DLD1 (cell line): ENCODE measurements around the gene IL21R.

ENCODE experiments used
- in situ Hi-C: cut with HindIII; loops from 2 replicates; pipeline ENCODE4 v1.10.0; 2017; ENCODE audit warnings: low sequenced_read_pairs

IL21R gene

DNA sequence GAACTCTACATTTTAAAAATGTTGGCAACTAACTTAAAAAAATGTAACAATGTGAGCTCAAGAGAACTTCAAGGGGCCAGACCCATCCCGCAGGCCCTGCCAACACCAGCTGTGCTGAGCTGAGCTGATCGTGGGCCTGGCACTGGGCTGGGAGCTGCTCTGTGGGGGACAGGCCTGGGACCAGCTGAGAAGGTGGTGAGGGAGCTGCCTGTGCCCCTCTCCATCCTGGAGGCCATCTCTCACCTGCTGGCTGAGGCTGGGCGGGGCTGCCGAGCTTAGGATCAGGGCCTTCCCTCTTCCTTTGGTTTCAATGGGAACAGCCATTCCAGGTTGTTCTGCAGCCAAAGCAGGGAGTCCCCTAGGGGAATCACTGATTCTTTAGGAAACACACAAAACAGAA lies 58.2 kb downstream of the IL21R start:
- in situ Hi-C loops = no loop called here

DNA sequence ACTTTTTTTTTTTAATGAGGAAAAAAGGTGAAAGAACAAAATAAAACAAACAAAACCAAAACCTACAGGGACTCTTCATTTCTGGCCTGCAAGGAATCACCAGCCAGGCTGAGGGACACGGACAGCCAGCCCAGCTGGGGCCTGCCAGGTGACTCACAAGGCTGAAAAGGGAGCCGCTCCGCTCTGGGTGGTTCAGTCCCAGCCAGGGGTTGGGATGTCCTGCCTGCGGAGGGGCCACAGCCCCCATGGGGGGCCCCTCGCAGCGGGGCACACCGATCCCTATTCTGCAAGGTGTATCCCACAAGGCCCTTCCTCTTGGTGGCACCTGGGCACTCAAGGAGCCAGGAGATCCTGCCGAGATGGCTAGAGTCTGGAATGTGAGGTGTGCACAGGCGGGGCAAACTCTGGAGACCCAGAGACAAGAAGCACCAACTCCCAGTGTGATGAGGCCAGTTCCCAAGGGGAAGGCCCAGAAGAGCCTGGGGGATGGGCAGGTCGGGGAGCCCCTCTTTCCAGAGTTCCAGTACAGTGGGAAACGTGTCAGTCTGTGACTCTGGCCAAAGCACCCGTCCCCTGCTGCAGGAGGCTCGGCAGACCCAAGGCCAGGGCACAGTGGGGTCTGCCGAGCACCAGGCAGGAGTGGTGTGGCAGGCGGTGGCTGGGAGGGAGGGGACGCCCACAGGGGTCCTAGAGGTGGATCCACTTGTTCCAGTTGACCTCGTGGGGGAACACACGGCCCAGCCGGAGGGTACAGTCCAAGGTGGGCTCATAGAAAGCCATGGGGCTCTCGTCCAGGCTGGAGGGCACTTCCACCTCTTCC lies 58.9 kb downstream of the IL21R start:
- in situ Hi-C loops = no loop called here

GRCh38 chr16:27461483-27462171 lies 59.7 kb downstream of the IL21R start:
- in situ Hi-C loops = no loop called here

GRCh38 chr16:27462200-27462845 lies 60.3 kb downstream of the IL21R start:
- in situ Hi-C loops = no loop called here

GRCh38 chr16:27462846-27463682 lies 61.1 kb downstream of the IL21R start:
- in situ Hi-C loops = no loop called here

DNA sequence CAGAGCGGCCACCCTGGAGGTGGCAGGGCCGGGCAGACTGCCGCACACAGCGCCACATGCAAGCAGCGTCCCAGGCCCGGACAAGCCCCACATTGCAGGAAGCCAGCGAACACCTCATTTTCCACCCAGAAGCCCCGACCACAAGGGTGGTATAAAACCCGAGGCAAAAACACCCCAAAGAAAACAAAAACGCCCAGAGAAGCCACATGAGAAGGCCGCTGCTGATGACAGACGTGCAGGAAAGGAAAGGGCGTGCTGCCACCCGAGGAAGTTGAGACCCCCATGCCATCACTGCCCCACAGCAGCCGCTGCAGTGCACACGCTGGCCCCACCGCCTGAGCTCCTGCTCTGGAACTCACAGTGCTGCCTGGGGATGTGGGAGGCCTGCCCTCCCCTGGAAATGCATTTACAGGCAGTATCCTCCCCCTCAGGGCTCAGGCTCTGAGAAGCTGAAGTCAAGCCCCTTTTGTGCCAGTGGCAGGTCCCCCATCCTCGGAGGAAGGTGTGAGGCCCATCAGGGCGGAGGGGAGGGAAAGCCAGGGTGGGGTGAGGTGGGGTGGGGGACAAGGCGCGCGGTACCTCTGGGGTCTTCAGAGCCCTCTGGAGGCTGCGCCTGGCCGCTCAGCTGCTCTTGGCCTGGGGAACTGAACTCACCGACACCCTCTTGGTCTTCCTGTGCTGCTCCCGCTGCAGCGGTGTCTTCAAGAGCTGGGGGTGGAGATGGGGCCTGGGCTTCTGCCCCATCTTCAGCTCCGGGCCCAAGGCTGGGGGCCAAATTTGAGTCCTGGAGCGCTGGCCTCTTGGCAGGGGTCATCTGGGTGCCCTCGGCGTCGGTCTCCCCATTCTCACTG lies 62.0 kb downstream of the IL21R start:
- in situ Hi-C loops = no loop called here

DNA sequence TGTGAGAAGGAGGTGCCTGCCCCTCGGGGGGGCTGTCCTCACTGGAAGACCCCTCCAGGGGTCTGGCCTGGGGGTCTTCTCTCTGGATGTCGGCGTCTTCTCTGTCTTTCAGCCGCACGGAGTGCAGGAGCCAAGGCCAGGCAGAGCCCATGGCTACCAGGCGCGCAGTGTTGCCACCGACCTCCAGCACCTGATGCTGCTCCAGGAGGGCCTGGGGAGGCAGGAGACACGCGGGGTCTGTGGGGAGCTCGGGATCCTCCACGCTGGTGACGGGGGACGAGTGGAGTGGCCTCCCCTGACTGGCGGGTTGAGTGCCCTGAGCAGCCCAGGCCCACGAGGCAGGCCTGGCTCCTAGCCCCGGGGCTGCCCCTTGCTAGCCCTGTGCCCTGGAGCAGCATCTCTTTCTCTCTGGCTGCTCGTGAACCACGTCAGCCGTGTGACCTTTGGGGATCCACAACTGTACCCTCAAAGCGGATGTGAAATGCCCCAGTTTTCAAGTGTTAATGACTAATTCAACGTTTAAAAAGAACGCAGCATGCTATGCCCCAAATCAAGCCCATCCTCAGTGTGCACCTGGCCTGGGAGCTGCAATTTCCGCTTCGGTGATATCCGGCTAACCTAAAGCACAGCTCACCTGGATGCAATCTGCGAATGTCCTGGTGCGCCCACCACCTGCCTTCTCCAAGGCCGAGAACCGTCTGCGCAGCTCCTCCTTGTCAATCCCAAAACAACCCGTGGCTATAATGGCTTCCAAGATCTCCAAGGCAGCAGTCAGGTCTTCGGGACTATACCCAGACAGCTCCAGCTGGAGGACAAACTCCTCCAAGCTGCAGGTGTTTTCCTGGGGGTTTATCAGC lies 62.9 kb downstream of the IL21R start:
- in situ Hi-C loops = no loop called here

DNA sequence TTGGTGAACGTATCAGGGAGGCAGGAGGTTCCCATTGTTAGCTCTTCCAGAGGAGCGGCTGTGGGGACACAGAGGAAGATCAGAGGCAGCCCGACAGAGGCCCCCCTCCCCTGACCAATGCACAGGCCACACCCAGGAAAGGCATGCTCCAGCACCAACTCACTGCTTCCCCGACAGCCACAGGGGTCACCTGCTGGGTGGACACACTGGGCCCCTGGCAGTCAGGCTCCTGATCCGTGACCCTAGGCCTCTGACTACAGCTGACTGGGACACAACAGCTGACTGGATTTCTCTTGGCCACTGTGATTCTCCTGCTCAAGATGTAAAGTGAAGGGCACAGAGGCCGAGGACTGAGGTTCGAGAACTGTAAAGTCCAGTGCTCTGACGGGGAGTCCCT lies 63.5 kb downstream of the IL21R start:
- in situ Hi-C loops = no loop called here

DNA sequence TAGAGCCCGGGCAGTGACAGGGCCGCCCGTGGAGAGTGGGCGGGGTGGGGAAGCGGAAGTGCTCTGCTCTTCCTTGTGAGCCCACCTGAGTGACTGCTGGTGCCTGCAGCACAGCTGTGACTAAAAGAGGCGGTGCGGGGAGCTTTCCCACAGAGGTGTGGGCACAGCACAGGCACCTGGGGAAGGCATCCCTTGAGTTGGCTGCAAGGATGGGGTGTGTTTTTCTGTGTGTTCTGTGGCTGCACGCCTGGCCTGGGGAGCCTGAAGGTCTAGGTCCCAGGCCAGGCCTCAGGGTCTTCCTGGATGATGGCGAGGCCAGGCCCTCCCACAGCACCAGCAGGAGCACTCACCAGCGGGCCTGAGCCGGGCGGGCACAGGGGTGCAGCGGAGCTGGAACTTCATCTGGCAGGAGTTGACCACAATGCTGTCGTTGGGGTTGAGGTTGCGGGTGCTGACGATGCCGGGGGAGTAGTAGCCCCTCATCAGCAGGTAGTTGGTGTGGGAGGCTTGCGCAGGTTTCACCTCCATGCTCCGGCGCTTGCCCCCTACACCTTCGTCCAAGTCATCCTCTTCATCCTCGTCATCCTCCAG lies 67.1 kb downstream of the IL21R start:
- in situ Hi-C loops = no loop called here

DNA sequence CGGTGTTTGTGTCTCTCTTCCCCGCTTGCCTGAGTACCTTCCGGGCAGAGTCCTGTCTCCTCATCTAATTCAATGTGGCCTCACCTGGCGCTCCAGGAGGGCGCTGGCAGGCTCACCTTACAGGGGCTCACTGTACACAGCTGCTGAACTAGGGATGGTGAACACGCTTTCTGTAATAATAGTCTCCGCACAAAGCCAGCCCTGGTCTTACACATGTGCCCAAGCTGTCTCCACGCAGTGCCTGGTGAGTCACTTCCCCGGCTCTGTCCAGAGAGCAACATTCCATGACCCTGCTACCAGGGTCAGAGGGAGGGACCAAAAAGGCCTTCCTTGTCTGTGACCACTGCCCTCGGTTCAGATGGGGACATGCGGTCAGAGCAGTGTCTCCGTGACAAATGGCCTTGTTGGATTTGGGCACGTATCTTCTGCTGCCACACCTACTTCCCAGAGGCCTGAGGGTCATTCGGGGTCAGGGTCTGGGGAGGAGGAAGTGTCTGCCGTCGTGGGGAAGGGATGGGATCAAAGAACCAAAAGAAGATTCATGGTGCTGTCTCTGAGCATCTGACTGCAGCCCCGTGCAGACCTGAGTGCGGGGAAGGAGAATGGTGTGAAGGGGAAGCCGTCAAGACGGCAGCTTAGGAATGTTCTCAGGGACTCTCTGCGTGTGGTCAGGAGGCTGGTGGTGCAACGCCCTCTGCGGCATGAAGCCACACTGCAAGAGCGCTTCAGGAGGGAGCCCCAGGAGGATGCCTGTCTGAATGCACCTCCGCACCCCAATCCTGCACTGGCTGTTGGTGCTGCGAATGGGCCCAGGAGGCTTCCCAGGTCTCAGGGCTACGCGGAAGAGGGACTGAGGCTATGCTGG lies 68.8 kb downstream of the IL21R start:
- in situ Hi-C loops = no loop called here

- in situ Hi-C loops = no loop called here
Measured at GRCh38 chr16:27471661-27472060, 69.7 kb downstream of the IL21R start.

DNA sequence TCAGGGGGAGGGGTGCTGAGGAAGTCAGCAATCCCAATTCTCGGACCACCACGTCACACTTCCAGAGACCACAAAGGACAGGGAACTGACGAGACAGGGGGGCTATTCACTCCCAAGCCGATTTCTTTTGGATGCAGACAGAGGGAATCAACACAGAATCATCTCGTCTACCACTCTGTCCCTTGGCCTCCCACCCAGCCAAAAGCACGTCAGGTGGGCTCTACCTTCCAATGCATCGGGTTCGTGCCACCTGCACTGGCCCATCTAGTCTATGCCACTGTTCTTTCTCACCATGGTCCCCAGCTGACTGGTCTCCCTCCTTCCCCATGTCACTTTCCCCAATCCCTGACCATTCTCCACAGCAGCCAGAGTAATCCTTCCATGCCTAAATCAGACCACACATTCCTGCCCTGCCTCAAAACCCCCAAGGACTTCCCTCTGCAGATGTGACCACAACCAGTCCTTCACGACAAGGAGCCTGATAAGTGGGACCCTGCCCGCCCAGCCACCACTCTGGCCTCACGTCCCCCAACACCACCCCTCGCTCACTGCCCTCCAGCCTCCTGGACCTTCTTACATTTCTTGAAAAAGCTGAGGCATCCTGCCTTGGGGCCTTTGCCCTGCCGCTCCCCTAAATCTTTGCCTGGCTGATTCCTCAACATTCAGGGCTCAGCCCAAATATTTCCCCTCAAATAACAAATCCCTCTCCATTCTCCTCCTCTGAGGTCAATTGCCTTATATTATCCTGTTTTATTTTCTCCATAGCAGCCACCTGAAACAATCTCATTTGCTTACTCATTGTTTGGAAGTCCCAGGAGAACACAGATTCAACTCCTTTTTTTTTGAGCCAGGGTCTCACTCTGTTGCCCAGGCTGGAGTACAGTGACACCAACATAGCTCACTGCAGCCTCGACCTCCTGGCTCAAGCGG lies 70.4 kb downstream of the IL21R start:
- in situ Hi-C loops = no loop called here

DNA sequence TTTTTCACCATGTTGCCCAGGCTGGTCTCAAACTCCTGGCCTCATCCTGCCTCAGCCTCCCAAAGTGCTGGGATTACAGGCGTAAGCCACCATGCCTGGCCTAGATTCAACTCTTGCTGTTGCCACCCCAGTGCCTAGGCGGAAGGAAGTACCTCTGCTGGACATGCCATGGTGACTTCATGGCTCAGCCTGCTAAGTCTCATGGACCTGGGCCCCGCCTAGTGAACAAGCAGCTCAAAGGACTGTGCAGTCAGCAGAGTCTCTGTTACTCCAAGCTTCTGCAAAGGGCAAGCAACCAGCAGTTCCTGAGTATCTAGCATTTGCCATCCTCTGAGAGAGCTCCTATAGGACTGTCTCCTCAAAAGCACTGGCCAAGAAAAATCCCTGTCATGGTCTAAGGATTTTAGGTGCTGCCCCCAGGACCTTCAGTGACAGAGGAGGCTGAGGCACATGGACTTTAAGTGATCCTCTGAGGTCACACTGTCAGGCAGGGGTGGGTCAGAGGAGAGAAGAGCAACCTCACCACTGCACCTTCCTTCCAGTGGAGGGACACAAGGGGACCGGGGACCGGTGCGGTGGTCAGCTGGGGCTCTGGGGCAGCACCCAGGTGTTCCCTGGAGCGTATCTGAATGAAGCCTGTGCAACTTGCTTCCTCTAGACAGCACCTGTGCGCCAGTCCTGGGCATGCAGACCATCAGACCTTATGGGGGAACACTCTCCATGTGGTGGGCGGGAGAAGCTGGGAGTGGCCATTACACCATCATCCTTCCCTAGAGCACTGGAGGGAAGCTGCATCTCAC lies 71.3 kb downstream of the IL21R start:
- in situ Hi-C loops = no loop called here

GRCh38 chr16:27474041-27474440 lies 72.1 kb downstream of the IL21R start:
- in situ Hi-C loops = no loop called here

DNA sequence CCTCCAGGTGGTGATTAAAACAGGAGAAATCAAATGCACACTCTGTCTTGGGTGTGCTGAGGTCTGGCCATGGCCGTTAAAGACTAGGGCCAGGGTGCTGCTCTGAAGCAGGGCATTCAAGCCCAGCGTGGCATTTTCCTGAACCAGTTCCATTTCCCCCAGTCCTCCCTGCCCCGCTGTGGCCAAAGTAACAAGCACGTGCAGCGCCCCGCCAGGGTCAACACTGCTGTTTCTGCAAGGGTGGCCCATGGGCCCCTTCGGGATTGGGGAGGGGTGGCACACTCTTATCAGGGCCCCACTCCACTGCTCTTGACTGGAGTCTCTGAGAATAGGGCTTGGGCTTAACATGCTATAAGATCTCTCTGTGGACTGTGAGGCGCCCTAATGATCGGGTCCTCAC lies 72.9 kb downstream of the IL21R start:
- in situ Hi-C loops = no loop called here

- in situ Hi-C loops = no loop called here
Measured at GRCh38 chr16:27475561-27475960, 73.6 kb downstream of the IL21R start.
